ENCODE data around the gene TOM1L2. TPM values are rescaled to one million over a fixed set of nuclear protein-coding genes. Genes with fewer than 3 reads are reported as not detected.

The TOM1L2 gene
- total RNA-seq, 1 experiment from 2014 or later, result 24.1 TPM

DNA sequence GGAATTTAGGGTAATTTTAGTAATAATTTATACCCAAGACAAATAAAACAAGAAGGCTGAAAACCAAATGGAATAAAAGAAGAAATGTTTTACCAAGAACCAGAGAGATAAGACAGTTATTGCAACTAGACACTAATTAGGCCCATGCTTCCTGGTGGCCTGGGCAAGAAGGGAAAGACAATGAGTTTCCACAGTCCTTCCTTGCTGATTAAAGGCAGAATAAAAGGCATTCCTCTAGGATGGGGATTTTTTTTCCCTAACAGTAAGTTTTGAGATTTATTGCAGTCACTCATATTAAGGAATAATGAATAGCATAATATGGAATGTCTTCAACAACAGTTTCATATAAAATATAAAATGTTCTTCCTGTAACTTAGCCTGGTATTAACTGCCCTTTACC lies 41.5 kb downstream of the TOM1L2 start:
- Histone ChIP-seq H4K20me1 (ENCODE audit: insufficient read depth) (no peaks in the 10 kb centered on the region), H3K4me1 (ENCODE audit: control insufficient read depth in 1 of 2, insufficient read depth in 2 of 2, low read length in 2 of 2) (peaks cover 7 to 23% of the 10 kb centered on the region in 2 experiments), H3K9ac (ENCODE audit: low read length) (no peak overlapping the region), H3K27me3 (ENCODE audit: insufficient read depth, low read length) (no peaks in the 10 kb centered on the region), H3K36me3 (ENCODE audit: control insufficient read depth in 1 of 2, insufficient read depth in 2 of 2, low read length in 2 of 2) (no peaks in the 10 kb centered on the region), H3K9me2 (ENCODE audit: insufficient read depth) (no peaks in the 10 kb centered on the region), H3K27ac (ENCODE audit: low read depth, low read length) (no peak overlapping the region), H3K4me3 (replicated peaks in 1 of 2; ENCODE audit: low read depth in 1 of 2, low read length in 2 of 2) (no peak overlapping the region), H3K9me3 (ENCODE audit: control insufficient read depth in 1 of 2, insufficient read depth in 1 of 2, low read depth in 1 of 2, low read length in 2 of 2) (no peaks in the 10 kb centered on the region), H3K4me2 (ENCODE audit: low read length) (no peak overlapping the region), H3K79me2 (ENCODE audit: insufficient read depth, low read length) (no peaks in the 10 kb centered on the region), H2AFZ (ENCODE audit: low read depth, low read length, poor library complexity, severe bottlenecking) (no peak overlapping the region)
- BruUV-seq (replicated peaks), result no TSS peak
- DNase-seq (ENCODE audit: low read depth, low spot score) (no peak), ATAC-seq (no peak)
- TF ChIP-seq ATF3 (IDR thresholded peaks at IDR 0.05), result no peak
- TF ChIP-seq CEBPB (IDR thresholded peaks at IDR 0.05; ENCODE audit: low read depth), result no peak
- TF ChIP-seq ZNF274 (IDR thresholded peaks at IDR 0.05; ENCODE audit: low read depth, low read length), result no peak
- TF ChIP-seq ZBTB33 (IDR thresholded peaks at IDR 0.05; ENCODE audit: extremely low read depth, insufficient replicate concordance, low read length), result no peak
- TF ChIP-seq EGR1 (IDR thresholded peaks at IDR 0.05; ENCODE audit: low read depth), result no peak
- no peak for TF ChIP-seq POLR2A (IDR thresholded peaks at IDR 0.05; ENCODE audit: borderline replicate concordance, extremely low read depth, insufficient read depth, insufficient read length)
- TF ChIP-seq YY1 (IDR thresholded peaks at IDR 0.05; ENCODE audit: extremely low read depth, insufficient replicate concordance, low read depth, low read length), result no peak
- TF ChIP-seq EZH2 (IDR thresholded peaks at IDR 0.05), result no peak
- TF ChIP-seq, protein P1, sequence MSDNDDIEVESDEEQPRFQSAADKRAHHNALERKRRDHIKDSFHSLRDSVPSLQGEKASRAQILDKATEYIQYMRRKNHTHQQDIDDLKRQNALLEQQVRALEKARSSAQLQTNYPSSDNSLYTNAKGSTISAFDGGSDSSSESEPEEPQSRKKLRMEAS (IDR thresholded peaks at IDR 0.05), result no peak
- intact Hi-C loops (cut with micrococcal nuclease), result no loop called here
- ChIA-PET CTCF (no interaction called here), POLR2A (no interaction called here), RAD21 (ENCODE audit: low non-redundant PET in 1 of 2, low total read pairs in 2 of 2, uncharacterized antibody in 2 of 2, unreplicated experiment in 2 of 2) (no interaction called here)
